Measurements from ENCODE around the gene SMCHD1. TPM values are rescaled to one million over a fixed set of nuclear protein-coding genes. Genes with fewer than 3 reads are reported as not detected.
"Not testable (repeated sequence)": the region's sequence is repeated elsewhere in the genome, so short reads cannot be mapped to it uniquely, and the experiment has no call there.

Gene SMCHD1
- total RNA-seq, 1 donor from 2014 or later, result 52.3 TPM

- DNase-seq (ENCODE audit: low spot score), result no peak
These were observed 196.2 kb downstream of the SMCHD1 start for GRCh38 chr18:2851771-2852170.

GRCh38 chr18:2852460-2852859, 196.9 kb downstream of the SMCHD1 start:
- DNase-seq (ENCODE audit: low spot score), result not testable (repeated sequence)

GRCh38 chr18:2853173-2853925, 197.8 kb downstream of the SMCHD1 start:
- no peak for DNase-seq (ENCODE audit: low spot score)

- DNase-seq (ENCODE audit: low spot score), result no peak
These were observed 198.6 kb downstream of the SMCHD1 start for GRCh38 chr18:2853926-2854664.

Other genes with a start within 250 kb of the SMCHD1 start
- gene METTL4, start 84.2 kb upstream of the SMCHD1 start, total RNA-seq, result 6.9 TPM
- 0.29 TPM for gene NDC80, start 84.2 kb upstream of the SMCHD1 start, total RNA-seq
- 37.2 TPM for gene EMILIN2, start 191.3 kb downstream of the SMCHD1 start, total RNA-seq